ENCODE data around the gene NFKB2.

The NFKB2 gene

GRCh38 chr10:102408728-102409603 lies 13.5 kb downstream of the NFKB2 start:
- no peak for DNase-seq

- DNase-seq: no peak
These were observed 14.3 kb downstream of the NFKB2 start for GRCh38 chr10:102409604-102410428.

- DNase-seq: no peak
These were observed 15.0 kb downstream of the NFKB2 start for GRCh38 chr10:102410429-102411073.

- DNase-seq: no peak
These were observed 16.1 kb downstream of the NFKB2 start for GRCh38 chr10:102411341-102412255.

- DNase-seq: no peak
These were observed 16.8 kb downstream of the NFKB2 start for GRCh38 chr10:102412293-102412692.

GRCh38 chr10:102413053-102413705 lies 17.7 kb downstream of the NFKB2 start:
- no peak for DNase-seq

GRCh38 chr10:102413806-102414561 lies 18.5 kb downstream of the NFKB2 start:
- no peak for DNase-seq

GRCh38 chr10:102414749-102415148 lies 19.2 kb downstream of the NFKB2 start:
- no peak for DNase-seq

- no peak for DNase-seq
These were observed 20.8 kb downstream of the NFKB2 start for GRCh38 chr10:102416283-102416682.

GRCh38 chr10:102416695-102417094 lies 21.2 kb downstream of the NFKB2 start:
- DNase-seq: no peak

- DNase-seq: peak; percentile 45 to 46
These were observed 23.2 kb downstream of the NFKB2 start, which contains the start of gene PSD for GRCh38 chr10:102418622-102419268. TSS of gene PSD (minus strand) at chr10:102418785. CDS start at chr10:102417038, 1,747 bp downstream.

- peak; percentile 47 to 87 for DNase-seq
These were observed 24.0 kb downstream of the NFKB2 start for GRCh38 chr10:102419269-102420180.

GRCh38 chr10:102420181-102420713 lies 24.7 kb downstream of the NFKB2 start:
- DNase-seq: no peak

GRCh38 chr10:102420714-102421506 lies 25.4 kb downstream of the NFKB2 start, which contains the start of gene FBXL15:
TSS of gene FBXL15 (plus strand) at chr10:102420836. CDS start at chr10:102421130, 294 bp downstream.
- DNase-seq: peak; percentile 75 to 96

GRCh38 chr10:102421507-102421756 lies 25.9 kb downstream of the NFKB2 start:
- no peak for DNase-seq

GRCh38 chr10:102421757-102422512 lies 26.4 kb downstream of the NFKB2 start:
- no peak for DNase-seq

GRCh38 chr10:102422545-102423129 lies 27.1 kb downstream of the NFKB2 start:
- peak in 1 of 2 experiments; percentile 13 for DNase-seq
